ENCODE data around the gene CIAO2B. TPM values are rescaled to one million over a fixed set of nuclear protein-coding genes. Genes with fewer than 3 reads are reported as not detected.

The CIAO2B gene
- total RNA-seq, 1 experiment from 2014 or later, result 134 TPM

GRCh38 chr16:66927918-66928649, 6.1 kb downstream of the CIAO2B start:
- in situ Hi-C loops (cut with HindIII; ENCODE audit: low pct_unique_long_range_greater_than_20kb, low sequenced_read_pairs), result no loop called here
- no peak for DNase-seq (ENCODE audit: low read depth, low spot score)

- DNase-seq (ENCODE audit: low read depth, low spot score), result peak; percentile 35
- in situ Hi-C loops (cut with HindIII; ENCODE audit: low pct_unique_long_range_greater_than_20kb, low sequenced_read_pairs), result no loop called here
These were observed 7.2 kb downstream of the CIAO2B start for GRCh38 chr16:66926961-66927436.

GRCh38 chr16:66926171-66926947, 7.8 kb downstream of the CIAO2B start:
- no peak for DNase-seq (ENCODE audit: low read depth, low spot score)

GRCh38 chr16:66925322-66925840, 8.8 kb downstream of the CIAO2B start, which contains the start of gene RRAD:
Gene RRAD, minus strand, starts transcription at chr16:66925535. Its CDS starts 356 bp downstream, at chr16:66925179.
- in situ Hi-C loops (cut with HindIII; ENCODE audit: low pct_unique_long_range_greater_than_20kb, low sequenced_read_pairs), result no loop called here
- DNase-seq (ENCODE audit: low read depth, low spot score), result no peak

More at GRCh38 chr16:66926171-66926947, 7.8 kb downstream of the CIAO2B start:
- in situ Hi-C loops (cut with HindIII; ENCODE audit: low pct_unique_long_range_greater_than_20kb, low sequenced_read_pairs), result no loop called here

GRCh38 chr16:66924527-66925321, 9.5 kb downstream of the CIAO2B start:
- DNase-seq (ENCODE audit: low read depth, low spot score), result no peak
- in situ Hi-C loops (cut with HindIII; ENCODE audit: low pct_unique_long_range_greater_than_20kb, low sequenced_read_pairs), result no loop called here

GRCh38 chr16:66923866-66924265, 10.3 kb downstream of the CIAO2B start:
- DNase-seq (ENCODE audit: low read depth, low spot score), result no peak
- in situ Hi-C loops (cut with HindIII; ENCODE audit: low pct_unique_long_range_greater_than_20kb, low sequenced_read_pairs), result no loop called here

- in situ Hi-C loops (cut with HindIII; ENCODE audit: low pct_unique_long_range_greater_than_20kb, low sequenced_read_pairs), result no loop called here
- no peak for DNase-seq (ENCODE audit: low read depth, low spot score)
These were observed 10.9 kb downstream of the CIAO2B start for GRCh38 chr16:66923247-66923731.

- in situ Hi-C loops (cut with HindIII; ENCODE audit: low pct_unique_long_range_greater_than_20kb, low sequenced_read_pairs), result no loop called here
- no peak for DNase-seq (ENCODE audit: low read depth, low spot score)
These were observed 12.3 kb downstream of the CIAO2B start for GRCh38 chr16:66921729-66922450.

- in situ Hi-C loops (cut with HindIII; ENCODE audit: low pct_unique_long_range_greater_than_20kb, low sequenced_read_pairs), result no loop called here
- DNase-seq (ENCODE audit: low read depth, low spot score), result no peak
These were observed 13.1 kb downstream of the CIAO2B start for GRCh38 chr16:66920924-66921680.

- in situ Hi-C loops (cut with HindIII; ENCODE audit: low pct_unique_long_range_greater_than_20kb, low sequenced_read_pairs), result no loop called here
- DNase-seq (ENCODE audit: low read depth, low spot score), result no peak
These were observed 14.0 kb downstream of the CIAO2B start for GRCh38 chr16:66920299-66920590.

- no peak for DNase-seq (ENCODE audit: low read depth, low spot score)
- in situ Hi-C loops (cut with HindIII; ENCODE audit: low pct_unique_long_range_greater_than_20kb, low sequenced_read_pairs), result no loop called here
These were observed 14.5 kb downstream of the CIAO2B start for GRCh38 chr16:66919569-66920298.

GRCh38 chr16:66918803-66919568, 15.2 kb downstream of the CIAO2B start, which contains the start of gene CDH16:
Gene CDH16, minus strand, starts transcription at chr16:66918885. Its CDS starts 820 bp downstream, at chr16:66918065.
- no peak for DNase-seq (ENCODE audit: low read depth, low spot score)
- in situ Hi-C loops (cut with HindIII; ENCODE audit: low pct_unique_long_range_greater_than_20kb, low sequenced_read_pairs), result no loop called here

GRCh38 chr16:66918355-66918754, 15.8 kb downstream of the CIAO2B start:
- DNase-seq (ENCODE audit: low read depth, low spot score), result no peak
- in situ Hi-C loops (cut with HindIII; ENCODE audit: low pct_unique_long_range_greater_than_20kb, low sequenced_read_pairs), result no loop called here

- in situ Hi-C loops (cut with HindIII; ENCODE audit: low pct_unique_long_range_greater_than_20kb, low sequenced_read_pairs), result no loop called here
- no peak for DNase-seq (ENCODE audit: low read depth, low spot score)
These were observed 16.5 kb downstream of the CIAO2B start for GRCh38 chr16:66917741-66918140.

GRCh38 chr16:66916518-66916917, 17.7 kb downstream of the CIAO2B start:
- no peak for DNase-seq (ENCODE audit: low read depth, low spot score)
- in situ Hi-C loops (cut with HindIII; ENCODE audit: low pct_unique_long_range_greater_than_20kb, low sequenced_read_pairs), result no loop called here
